ENCODE results near the gene SURF2.
A peak's percentile ranks its signal among the peaks of the same experiment; 100 is the strongest.

The SURF2 gene

GRCh38 chr9:133401588-133401987 lies 45.2 kb downstream of the SURF2 start:
- no peak for DNase-seq (ENCODE audit: low spot score)

GRCh38 chr9:133402689-133403088 lies 46.3 kb downstream of the SURF2 start:
- no peak for DNase-seq (ENCODE audit: low spot score)

DNA sequence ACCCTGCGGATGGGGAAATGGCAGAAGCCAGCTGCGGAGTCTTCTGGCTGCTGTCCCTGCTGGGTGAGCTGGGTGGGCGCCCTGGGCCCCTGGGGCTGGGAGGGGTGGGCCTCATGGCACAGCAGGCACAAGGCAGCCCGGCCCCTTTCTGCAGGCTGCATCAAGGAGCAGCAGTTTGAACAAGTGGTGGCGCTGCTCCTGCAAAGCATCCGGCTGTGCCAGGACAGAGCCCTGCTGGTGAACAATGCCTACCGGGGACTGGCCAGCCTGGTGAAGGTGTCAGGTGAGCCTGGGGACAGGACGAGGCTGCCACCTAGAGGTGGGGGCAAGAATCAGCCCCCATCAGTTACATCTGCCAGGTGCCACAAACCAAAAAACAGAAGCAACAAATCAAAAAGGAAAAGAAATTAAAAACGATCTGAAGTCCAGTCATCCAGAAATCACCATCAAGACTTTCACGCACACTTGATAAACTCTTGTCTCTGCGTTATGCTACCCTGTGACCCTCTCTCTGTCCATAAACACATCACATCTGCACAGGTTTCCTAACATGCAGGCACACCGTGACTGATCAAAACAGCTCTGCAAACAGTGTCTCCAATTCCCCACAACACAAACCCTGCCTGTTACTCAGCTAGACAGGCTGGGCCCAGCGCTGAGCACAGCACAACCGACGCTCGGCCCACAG lies 47.6 kb downstream of the SURF2 start:
- DNase-seq (ENCODE audit: low spot score): no peak

DNA sequence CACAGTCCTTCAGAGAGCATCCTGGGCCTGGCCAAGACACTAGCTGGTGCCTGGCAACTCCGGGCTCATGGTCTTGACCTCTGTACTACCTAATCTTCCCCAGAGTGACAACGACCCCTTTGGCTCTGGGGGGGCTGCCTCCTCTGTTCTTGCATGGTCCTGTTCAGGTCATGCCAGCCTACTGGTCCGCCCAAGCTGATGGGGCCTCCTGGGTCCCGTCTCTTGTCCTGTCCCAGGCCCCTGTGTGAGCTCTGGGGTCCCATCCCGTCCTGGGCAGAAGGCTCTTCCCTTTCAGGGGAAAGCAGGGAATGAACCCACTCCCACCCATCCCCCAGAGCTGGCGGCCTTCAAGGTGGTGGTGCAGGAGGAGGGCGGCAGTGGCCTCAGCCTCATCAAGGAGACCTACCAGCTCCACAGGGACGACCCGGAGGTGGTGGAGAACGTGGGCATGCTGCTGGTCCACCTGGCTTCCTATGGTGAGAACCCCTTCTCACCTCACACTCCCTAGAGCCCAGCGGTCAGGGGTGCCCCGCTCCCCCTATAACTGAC lies 48.2 kb downstream of the SURF2 start:
- DNase-seq (ENCODE audit: low spot score): no peak

DNA sequence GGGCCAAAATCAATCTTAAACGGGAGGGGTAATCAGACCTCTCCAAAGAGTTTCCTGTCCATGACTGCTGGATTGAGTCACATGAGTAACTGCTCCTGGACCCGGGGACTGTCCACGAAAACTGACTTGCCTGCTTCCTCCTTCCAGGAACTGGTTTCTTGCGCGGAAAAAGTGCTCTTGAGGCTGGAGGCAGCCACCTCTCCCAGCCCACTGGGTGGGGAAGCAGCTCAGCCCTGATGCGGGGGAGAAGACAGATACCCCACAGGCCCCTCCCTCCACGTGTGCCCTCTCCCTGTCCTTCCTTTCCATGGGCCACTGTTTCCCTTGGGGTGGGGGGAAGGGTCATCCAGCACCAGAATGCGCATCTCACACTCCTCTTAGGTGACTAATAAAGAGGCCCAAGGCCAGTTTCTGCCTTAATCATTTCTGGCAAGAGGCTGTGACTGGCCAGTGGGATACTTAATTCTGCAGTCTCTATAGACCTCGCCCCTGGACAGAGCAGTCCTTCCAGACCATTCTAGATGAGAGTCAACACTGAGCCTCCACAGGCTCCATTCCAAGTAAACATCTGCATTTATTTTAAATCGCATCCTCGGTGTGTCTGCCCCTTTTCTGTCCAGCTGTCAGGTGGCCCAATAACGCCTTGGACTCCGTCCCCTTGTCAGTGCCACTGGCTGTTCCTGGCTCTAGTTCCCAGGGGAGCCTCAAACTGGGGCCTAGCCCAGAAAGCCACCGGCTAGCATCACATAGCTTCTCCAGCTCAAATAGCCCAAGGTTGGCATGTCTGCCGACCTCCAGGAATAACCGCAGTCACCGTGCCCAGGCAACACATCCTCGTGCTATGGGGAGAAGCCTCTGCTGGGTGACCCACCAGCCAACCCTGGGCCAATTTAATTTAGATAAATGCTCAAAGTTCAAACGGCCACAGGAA lies 49.4 kb downstream of the SURF2 start:
- no peak for DNase-seq (ENCODE audit: low spot score)

GRCh38 chr9:133406480-133407307 lies 50.3 kb downstream of the SURF2 start:
- DNase-seq (ENCODE audit: low spot score): peak; percentile 48

DNA sequence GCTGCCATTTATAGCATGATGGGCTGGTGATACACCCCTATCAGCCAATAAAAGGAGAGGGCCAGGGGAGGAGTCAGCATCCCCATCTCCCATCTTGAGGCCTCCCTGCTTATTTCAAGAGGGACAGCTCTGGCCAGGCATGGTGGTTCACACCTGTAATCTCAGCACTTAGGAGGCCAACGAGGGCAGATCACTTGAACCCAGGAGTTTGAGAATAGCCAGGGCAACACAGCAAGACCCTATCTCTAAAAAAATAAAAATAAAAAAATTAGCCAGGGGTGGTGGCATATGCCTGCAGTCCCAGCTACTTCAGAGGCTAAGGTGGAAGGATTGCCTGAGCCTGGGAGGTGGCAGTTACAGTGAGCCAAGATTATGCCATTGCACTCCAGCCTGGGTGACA lies 51.7 kb downstream of the SURF2 start:
- no peak for DNase-seq (ENCODE audit: low spot score)
